ENCODE results near the gene CST7.

The CST7 gene

DNA sequence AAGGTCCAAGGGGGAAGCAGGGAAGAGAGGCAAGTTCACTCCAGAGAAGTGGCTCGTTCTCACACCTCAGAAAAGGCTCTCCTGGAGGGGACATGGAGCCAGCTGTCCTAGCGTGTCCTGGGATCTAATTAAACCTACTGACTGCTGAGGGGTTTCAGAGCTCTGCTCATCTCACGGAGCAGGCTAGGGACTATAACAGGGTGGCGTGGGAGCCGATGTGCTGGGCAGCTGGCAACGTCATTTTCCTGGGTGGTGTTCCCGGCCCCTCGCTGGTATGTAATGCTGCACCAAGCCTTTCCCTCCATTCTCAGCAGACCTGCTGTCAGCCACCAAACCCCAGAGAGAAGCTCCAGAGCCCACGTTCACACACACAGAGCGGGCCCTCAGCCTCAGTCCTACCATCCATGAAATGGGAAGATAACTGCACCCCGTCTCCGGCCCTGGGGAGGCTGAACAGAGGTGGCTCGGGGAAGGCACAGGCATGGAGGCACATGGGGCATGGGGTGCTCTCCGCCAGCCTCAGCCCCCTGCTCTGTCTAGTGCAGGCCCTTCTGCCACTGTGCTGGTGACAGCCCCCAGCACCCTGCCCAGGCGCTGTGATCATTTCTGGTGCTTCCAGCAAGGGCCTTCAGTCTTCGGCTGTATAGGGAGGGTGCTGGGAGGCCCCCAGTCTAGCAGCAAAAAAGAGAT, 1.9 kb downstream of the CST7 start:
- TF ChIP-seq, protein P1, sequence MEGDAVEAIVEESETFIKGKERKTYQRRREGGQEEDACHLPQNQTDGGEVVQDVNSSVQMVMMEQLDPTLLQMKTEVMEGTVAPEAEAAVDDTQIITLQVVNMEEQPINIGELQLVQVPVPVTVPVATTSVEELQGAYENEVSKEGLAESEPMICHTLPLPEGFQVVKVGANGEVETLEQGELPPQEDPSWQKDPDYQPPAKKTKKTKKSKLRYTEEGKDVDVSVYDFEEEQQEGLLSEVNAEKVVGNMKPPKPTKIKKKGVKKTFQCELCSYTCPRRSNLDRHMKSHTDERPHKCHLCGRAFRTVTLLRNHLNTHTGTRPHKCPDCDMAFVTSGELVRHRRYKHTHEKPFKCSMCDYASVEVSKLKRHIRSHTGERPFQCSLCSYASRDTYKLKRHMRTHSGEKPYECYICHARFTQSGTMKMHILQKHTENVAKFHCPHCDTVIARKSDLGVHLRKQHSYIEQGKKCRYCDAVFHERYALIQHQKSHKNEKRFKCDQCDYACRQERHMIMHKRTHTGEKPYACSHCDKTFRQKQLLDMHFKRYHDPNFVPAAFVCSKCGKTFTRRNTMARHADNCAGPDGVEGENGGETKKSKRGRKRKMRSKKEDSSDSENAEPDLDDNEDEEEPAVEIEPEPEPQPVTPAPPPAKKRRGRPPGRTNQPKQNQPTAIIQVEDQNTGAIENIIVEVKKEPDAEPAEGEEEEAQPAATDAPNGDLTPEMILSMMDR (IDR thresholded peaks at IDR 0.05; ENCODE audit: poor library complexity, severe bottlenecking), result no peak
- Histone ChIP-seq H3K27me3 (ENCODE audit: insufficient read depth, poor library complexity, severe bottlenecking) (no peaks in the 10 kb centered on the region), H3K4me1 (ENCODE audit: insufficient read depth, poor library complexity, severe bottlenecking) (no peaks in the 10 kb centered on the region), H3K27ac (ENCODE audit: poor library complexity, severe bottlenecking) (no peak overlapping the region), H3K36me3 (ENCODE audit: low read depth) (no peaks in the 10 kb centered on the region), H3K9me3 (ENCODE audit: severe bottlenecking) (no peaks in the 10 kb centered on the region), H3K4me3 (ENCODE audit: severe bottlenecking) (no peak overlapping the region)
- peak; percentile 38 for DNase-seq (ENCODE audit: low spot score)
- ATAC-seq (ENCODE audit: low read depth), result peak; percentile 3; the same call in 1 of the 3 replicates

DNA sequence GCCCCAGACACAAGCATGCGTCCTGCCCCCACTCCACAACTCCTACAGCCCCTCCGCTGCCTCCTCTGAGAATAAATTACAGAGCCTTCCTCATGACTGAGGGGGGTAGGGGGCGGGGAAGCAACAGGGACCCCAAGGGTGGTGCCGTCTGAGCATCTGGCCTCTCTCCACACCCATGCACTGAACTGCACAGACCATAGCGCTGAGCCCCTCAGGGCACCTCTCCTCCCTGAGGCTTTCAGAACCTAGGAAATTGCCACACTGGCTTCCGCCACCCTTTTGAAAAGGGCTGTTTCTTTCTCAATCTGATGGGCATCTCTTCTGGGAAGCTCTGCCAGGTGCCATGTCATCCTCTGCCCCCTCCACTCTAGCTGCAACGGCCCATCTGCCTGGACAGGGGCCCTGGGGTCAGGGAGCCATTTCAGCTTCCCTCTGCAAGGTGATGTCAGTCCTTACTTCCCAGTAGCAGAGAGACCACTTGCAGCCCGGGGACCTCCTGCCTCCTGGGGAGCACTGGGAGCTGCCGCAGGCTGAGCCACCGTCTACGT, 2.5 kb downstream of the CST7 start:
- Histone ChIP-seq H3K4me3 (ENCODE audit: severe bottlenecking) (no peak overlapping the region), H3K9me3 (ENCODE audit: severe bottlenecking) (no peaks in the 10 kb centered on the region), H3K4me1 (ENCODE audit: insufficient read depth, poor library complexity, severe bottlenecking) (no peaks in the 10 kb centered on the region), H3K27me3 (ENCODE audit: insufficient read depth, poor library complexity, severe bottlenecking) (no peaks in the 10 kb centered on the region), H3K27ac (ENCODE audit: poor library complexity, severe bottlenecking) (no peak overlapping the region), H3K36me3 (ENCODE audit: low read depth) (no peaks in the 10 kb centered on the region)
- DNase-seq (ENCODE audit: low spot score), result peak; percentile 26
- no peak for ATAC-seq (ENCODE audit: low read depth)
- TF ChIP-seq, protein P1 (IDR thresholded peaks at IDR 0.05; ENCODE audit: poor library complexity, severe bottlenecking), result no peak

DNA sequence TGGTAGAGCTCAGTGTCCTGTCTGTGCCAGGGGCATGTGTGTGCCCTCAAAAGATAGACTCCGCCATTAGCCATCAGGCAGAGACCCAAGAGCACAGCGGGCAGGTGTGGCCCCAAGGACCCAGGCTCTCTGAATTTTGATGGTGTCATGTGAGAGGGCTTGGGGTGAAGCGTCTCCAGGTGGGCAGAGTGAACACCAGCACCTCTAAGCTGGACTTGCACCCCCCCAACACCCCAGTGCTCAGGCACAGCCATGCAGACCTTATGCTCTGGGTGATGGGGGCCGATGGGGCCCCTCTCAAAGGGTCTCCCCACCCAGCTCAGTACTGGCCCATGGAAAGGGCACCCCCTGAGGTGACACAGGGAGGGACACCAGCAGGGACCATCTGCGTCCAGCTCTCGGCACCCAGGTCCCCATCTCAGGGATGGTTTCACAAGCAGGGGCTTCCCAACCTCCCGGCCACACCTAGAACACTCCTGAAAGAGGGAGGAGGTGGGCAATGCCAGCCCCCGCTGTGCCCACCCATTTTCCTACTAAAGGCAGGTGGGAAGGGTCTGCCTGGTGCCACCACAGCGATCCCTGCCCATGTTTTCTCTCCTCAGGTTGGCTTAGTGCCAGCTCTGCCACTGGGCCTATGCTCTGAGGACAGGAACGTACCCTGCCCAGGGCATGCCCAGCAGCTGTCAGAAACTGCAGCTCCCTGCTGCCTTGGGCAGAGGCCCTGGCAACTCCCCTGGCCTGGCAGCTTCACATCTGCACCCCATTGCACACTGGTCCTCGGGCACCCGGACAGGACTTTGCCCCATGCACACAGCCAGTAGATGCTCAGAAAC, 3.5 kb downstream of the CST7 start:
- TF ChIP-seq, protein P1 (IDR thresholded peaks at IDR 0.05; ENCODE audit: poor library complexity, severe bottlenecking), result no peak
- Histone ChIP-seq H3K4me1 (ENCODE audit: insufficient read depth, poor library complexity, severe bottlenecking) (no peaks in the 10 kb centered on the region), H3K4me3 (ENCODE audit: severe bottlenecking) (no peak overlapping the region), H3K36me3 (ENCODE audit: low read depth) (no peaks in the 10 kb centered on the region), H3K9me3 (ENCODE audit: severe bottlenecking) (no peaks in the 10 kb centered on the region), H3K27ac (ENCODE audit: poor library complexity, severe bottlenecking) (no peak overlapping the region), H3K27me3 (ENCODE audit: insufficient read depth, poor library complexity, severe bottlenecking) (no peaks in the 10 kb centered on the region)
- DNase-seq (ENCODE audit: low spot score) (peak; percentile 43), ATAC-seq (ENCODE audit: low read depth) (peak; percentile 17; the same call in 1 of the 3 replicates)

DNA sequence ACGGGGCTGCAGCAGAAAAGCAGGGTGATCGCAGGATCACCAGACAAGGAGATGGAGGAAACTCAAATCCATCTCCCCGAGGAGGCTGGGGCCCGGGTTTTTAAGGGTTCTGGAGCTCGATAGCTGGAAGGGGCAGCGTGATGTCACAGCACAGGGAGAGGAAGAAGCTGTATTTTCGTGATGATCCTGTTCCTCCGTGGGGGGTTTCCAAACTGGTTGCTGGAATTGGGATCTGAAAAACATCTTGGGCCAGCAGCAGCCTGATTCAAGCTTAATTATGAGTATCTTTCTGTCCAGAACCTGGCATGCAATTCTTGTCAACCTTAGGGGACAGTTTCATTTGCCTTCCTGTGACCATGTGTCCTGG, 4.1 kb downstream of the CST7 start:
- DNase-seq (ENCODE audit: low spot score), result no peak
- ATAC-seq (ENCODE audit: low read depth), result no peak
- Histone ChIP-seq H3K27ac (ENCODE audit: poor library complexity, severe bottlenecking) (no peak overlapping the region), H3K36me3 (ENCODE audit: low read depth) (no peaks in the 10 kb centered on the region), H3K9me3 (ENCODE audit: severe bottlenecking) (no peaks in the 10 kb centered on the region), H3K27me3 (ENCODE audit: insufficient read depth, poor library complexity, severe bottlenecking) (no peaks in the 10 kb centered on the region), H3K4me1 (ENCODE audit: insufficient read depth, poor library complexity, severe bottlenecking) (no peaks in the 10 kb centered on the region), H3K4me3 (ENCODE audit: severe bottlenecking) (no peak overlapping the region)
- TF ChIP-seq, protein P1 (IDR thresholded peaks at IDR 0.05; ENCODE audit: poor library complexity, severe bottlenecking), result no peak
